PC-3 (cell line): Measurements from ENCODE around the gene GPX3.

Source experiments
- CTCF ChIP-seq: fragments of 300-600 bp; sonication (generic); conservative IDR thresholded peaks from 2 replicates; pipeline ENCODE4 v1.5.1; 2017; ENCODE audit warnings: antibody characterized with exemption, low read depth, mild to moderate bottlenecking, low read length
- EZH2 ChIP-seq: fragments of 300-600 bp; sonication (generic); IDR thresholded peaks from one replicate; pipeline ENCODE4 v1.6.1; 2017; ENCODE audit warnings: antibody characterized with exemption, mild to moderate bottlenecking, low read length; ENCODE audit not compliant: unreplicated experiment

GRCh38 chr5:151062405-151063141 lies 42.2 kb downstream of the GPX3 start:
- no peak for TF ChIP-seq CTCF
- no peak for TF ChIP-seq EZH2
